IPS DF 19.7 (cell line): ENCODE data around the gene CST11.

Experiments
- DNase-seq: peaks from one replicate; pipeline ENCODE4 v3.0.0-alpha.2; 2013; ENCODE audit warnings: low read depth, low spot score

The CST11 gene

GRCh38 chr20:23453549-23454543, 1.2 kb upstream of the CST11 start:
- DNase-seq = no peak

GRCh38 chr20:23451956-23452487, 654 bp downstream of the CST11 start:
- DNase-seq = no peak

- DNase-seq = no peak
These were observed 1.8 kb downstream of the CST11 start for GRCh38 chr20:23450877-23451276.

- DNase-seq = no peak
These were observed 3.3 kb downstream of the CST11 start for GRCh38 chr20:23449421-23449820.

- no peak for DNase-seq
These were observed 4.5 kb downstream of the CST11 start for GRCh38 chr20:23448167-23448566.

- DNase-seq = peak; percentile 30
These were observed 6.2 kb downstream of the CST11 start for GRCh38 chr20:23446505-23446904.

- DNase-seq = no peak
These were observed 7.0 kb downstream of the CST11 start for GRCh38 chr20:23445596-23446217.

- no peak for DNase-seq
These were observed 7.8 kb downstream of the CST11 start for GRCh38 chr20:23444859-23445258.

- DNase-seq = no peak
These were observed 10.2 kb downstream of the CST11 start for GRCh38 chr20:23442436-23442835.

GRCh38 chr20:23441850-23442313, 10.8 kb downstream of the CST11 start:
- DNase-seq = peak; percentile 75

- DNase-seq = no peak
These were observed 12.7 kb downstream of the CST11 start for GRCh38 chr20:23440004-23440403.

- DNase-seq = no peak
These were observed 14.0 kb downstream of the CST11 start for GRCh38 chr20:23438661-23439060.

- DNase-seq = no peak
These were observed 15.4 kb downstream of the CST11 start for GRCh38 chr20:23437126-23437899.

- DNase-seq = no peak
These were observed 16.0 kb downstream of the CST11 start for GRCh38 chr20:23436681-23437080.

- DNase-seq = no peak
These were observed 16.8 kb downstream of the CST11 start for GRCh38 chr20:23435626-23436539.

GRCh38 chr20:23434521-23435313, 18.0 kb downstream of the CST11 start:
- DNase-seq = no peak

GRCh38 chr20:23433628-23434027, 19.0 kb downstream of the CST11 start:
- no peak for DNase-seq

GRCh38 chr20:23425129-23425528, 27.5 kb downstream of the CST11 start:
- DNase-seq = no peak
